Adrenal gland (tissue), 5 donors: Measurements from ENCODE around the gene SAP30BP.

ENCODE experiments used
- CTCF ChIP-seq, 6 experiments: fragments of 450-650 bp in 4 of 6; fragments of 200-600 bp in 2 of 6; sonication (generic) in 1 of 6; IDR thresholded peaks; 1 replicate in 5 of 6; 2 replicates in 1 of 6; pipeline versions ENCODE4 v1.5.1 to v1.8.0; 2016 to 2021; ENCODE audit warnings: antibody characterized with exemption in 6 of 6, mild to moderate bottlenecking in 2 of 6, moderate library complexity in 1 of 6
- POLR2A ChIP-seq, 2 donors: fragments of 450-650 bp; IDR thresholded peaks; one replicate each; pipeline ENCODE4 v1.6.1; 2017; ENCODE audit warnings: antibody characterized with exemption in 2 of 2, mild to moderate bottlenecking in 2 of 2, moderate library complexity in 1 of 2
- donor health status: DM: no; HTN: no; CAD: no.

GRCh38 chr17:75632863-75633485 lies 34.2 kb upstream of the SAP30BP start, which contains the start of gene SMIM5:
- peak; percentile 81 to 99 (median 92) for TF ChIP-seq CTCF (IDR thresholded peaks at IDR 0.05)
- no peak for TF ChIP-seq POLR2A (IDR thresholded peaks at IDR 0.05)
